Activated CD4-positive, alpha-beta T cell treated with anti-CD3 and anti-CD28 coated beads for 36 hours (primary cell): Measurements from ENCODE around the gene ZBTB43. TPM values are rescaled to one million over a fixed set of nuclear protein-coding genes. Genes with fewer than 3 reads are reported as not detected.
A peak's percentile ranks its signal among the peaks of the same experiment; 100 is the strongest.
"Not testable (repeated sequence)": the region's sequence is repeated elsewhere in the genome, so short reads cannot be mapped to it uniquely, and the experiment has no call there.

ENCODE experiments used
- ATAC-seq: fragments of 200-7000 bp; cut with Tn5 transposase; one replicate; pipeline ENCODE4 v1.10.0; 2021; ENCODE audit warnings: mild to moderate bottlenecking, moderate library complexity
- CTCF ChIA-PET: fragments of 350-600 bp; sonication (Branson Sonifier 250); formaldehyde crosslinking; loops from one replicate; lab custom pipeline; 2021; ENCODE audit warnings: antibody characterized with exemption; lab: Charles Lee
- POLR2A ChIA-PET: fragments of 350-600 bp; sonication (Branson Sonifier 250); formaldehyde crosslinking; loops from one replicate; lab custom pipeline; 2021; ENCODE audit warnings: antibody characterized with exemption, inconsistent platforms; lab: Charles Lee
- DNase-seq: peaks from one replicate; pipeline ENCODE4 v3.0.0-alpha.2; 2020
- H3K27ac Mint-ChIP-seq: one replicate; pipeline ENCODE4 v1.8.0; 2021; ENCODE audit warnings: mixed read lengths
- H3K27me3 Mint-ChIP-seq: one replicate; pipeline ENCODE4 v1.8.0; 2021; ENCODE audit warnings: mixed read lengths
- H3K36me3 Mint-ChIP-seq: one replicate; pipeline ENCODE4 v1.8.0; 2021; ENCODE audit warnings: low read depth, mixed read lengths
- H3K4me1 Mint-ChIP-seq: one replicate; pipeline ENCODE4 v1.8.0; 2021; ENCODE audit warnings: mixed read lengths
- H3K4me3 Mint-ChIP-seq: one replicate; pipeline ENCODE4 v1.8.0; 2021; ENCODE audit warnings: mild to moderate bottlenecking, moderate library complexity, mixed read lengths
- H3K9me3 Mint-ChIP-seq: one replicate; pipeline ENCODE4 v1.8.0; 2021; ENCODE audit warnings: low read depth, mixed read lengths
- intact Hi-C, 2 experiments: fragments of 100-400 bp; cut with DNase I in 1 of 2; cut with micrococcal nuclease in 1 of 2; formaldehyde crosslinking; loops; one replicate each; pipeline versions ENCODE4 v1.14.2 to v1.15.1; 2022 to 2024; cut with DNase I, micrococcal nuclease
- total RNA-seq, 2 experiments: library from RNA; stranded (reverse); gene quantifications; one replicate each; pipeline ENCODE4 v1.2.3, GENCODE V29; 2021

Gene ZBTB43
- total RNA-seq, 2 experiments from 2014 or later, result 19.3 to 23.0 TPM

GRCh38 chr9:126777733-126778132, 27.1 kb upstream of the ZBTB43 start:
- Mint-ChIP-seq H3K36me3 (no peaks in the 10 kb centered on the region), H3K9me3 (no peaks in the 10 kb centered on the region)

GRCh38 chr9:126778141-126778540, 26.7 kb upstream of the ZBTB43 start:
- Mint-ChIP-seq H3K4me1 (no peaks in the 10 kb centered on the region), H3K27me3 (peaks cover 17% of the 10 kb centered on the region), H3K9me3 (no peaks in the 10 kb centered on the region), H3K36me3 (no peaks in the 10 kb centered on the region), H3K4me3 (no peak overlapping the region), H3K27ac (no peak overlapping the region)
- intact Hi-C loops, result no loop called here
- ChIA-PET CTCF (interaction anchor here (0.6 to 12.1 kb wide), 5 partner anchors 14 to 88 kb away, joined by 3 to 288 read pairs (median 4); no protein-coding TSS in a partner anchor), POLR2A (no interaction called here)
- ATAC-seq (no peak), DNase-seq (no peak)

More at GRCh38 chr9:126777733-126778132, 27.1 kb upstream of the ZBTB43 start:
- no peaks in the 10 kb centered on the region for H3K4me1 Mint-ChIP-seq
- no peak overlapping the region for H3K27ac Mint-ChIP-seq
- peak; percentile 34 for ATAC-seq
- intact Hi-C loops, result no loop called here
- ChIA-PET CTCF (interaction anchor here (0.6 to 12.1 kb wide), 4 partner anchors 14 to 88 kb away, joined by 3 to 288 read pairs (median 4); no protein-coding TSS in a partner anchor), POLR2A (no interaction called here)
- H3K4me3 Mint-ChIP-seq, result no peak overlapping the region
- DNase-seq, result peak; percentile 10
- peaks cover 19% of the 10 kb centered on the region for H3K27me3 Mint-ChIP-seq

- H3K4me1 Mint-ChIP-seq, H3K4me3 Mint-ChIP-seq, H3K27ac Mint-ChIP-seq, POLR2A ChIA-PET, H3K36me3 Mint-ChIP-seq, H3K9me3 Mint-ChIP-seq, ATAC-seq, DNase-seq, intact Hi-C loops: not testable (repeated sequence)
- CTCF ChIA-PET, result interaction anchor here (0.7 to 12.1 kb wide), 5 partner anchors 13 to 89 kb away, joined by 3 to 288 read pairs (median 4); no protein-coding TSS in a partner anchor
- peaks cover 16% of the 10 kb centered on the region for H3K27me3 Mint-ChIP-seq
Observed at GRCh38 chr9:126778696-126779095, 26.1 kb upstream of the ZBTB43 start.

- intact Hi-C loops, result loop anchor here (1.0 to 5.0 kb wide), 3 partner anchors 76 to 170 kb away; partner anchors contain the start of gene LMX1B (in 1 of the 2)
- ChIA-PET CTCF (interaction anchor here (0.6 to 12.1 kb wide), 18 partner anchors 9 to 159 kb away, joined by 3 to 288 read pairs (median 4); partner anchors contain the start of gene ZBTB43), POLR2A (no interaction called here)
- no peaks in the 10 kb centered on the region for H3K9me3 Mint-ChIP-seq
- H3K36me3 Mint-ChIP-seq, result no peaks in the 10 kb centered on the region
- ATAC-seq (peak; percentile 94), DNase-seq (peak; percentile 90)
- H3K4me1 Mint-ChIP-seq, result no peaks in the 10 kb centered on the region
- peaks cover 9% of the 10 kb centered on the region for H3K27me3 Mint-ChIP-seq
- no peak overlapping the region for H3K27ac Mint-ChIP-seq
- no peak overlapping the region for H3K4me3 Mint-ChIP-seq
Observed at GRCh38 chr9:126781186-126782052, 23.4 kb upstream of the ZBTB43 start.

DNA sequence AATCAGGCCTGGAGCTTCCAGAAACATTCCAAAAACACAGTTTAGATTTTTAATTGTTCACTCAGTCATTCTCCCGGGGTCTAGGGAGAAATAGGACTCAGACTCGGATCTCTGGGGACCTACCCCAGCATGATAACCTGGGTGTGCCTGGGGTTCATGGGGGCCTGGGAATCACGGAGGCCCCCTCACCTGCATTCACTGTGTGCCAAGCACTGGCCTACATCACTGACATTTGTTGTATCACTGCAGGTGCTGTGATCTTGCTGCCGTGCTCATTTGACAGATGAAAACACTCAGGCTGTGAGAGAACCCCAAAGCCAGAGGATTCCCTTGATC, 22.8 kb upstream of the ZBTB43 start:
- no peaks in the 10 kb centered on the region for H3K4me1 Mint-ChIP-seq
- DNase-seq, result no peak

GRCh38 chr9:126783949-126784348, 20.9 kb upstream of the ZBTB43 start:
- DNase-seq (no peak), ATAC-seq (no peak)
- POLR2A ChIA-PET, result no interaction called here
- CTCF ChIA-PET, result interaction anchor here (0.7 to 12.1 kb wide), 5 partner anchors 11 to 148 kb away, joined by 3 to 288 read pairs (median 5); no protein-coding TSS in a partner anchor
- no peaks in the 10 kb centered on the region for H3K36me3 Mint-ChIP-seq
- intact Hi-C loops, result loop anchor here in 1 of 2 experiments (5.0 kb wide), 1 partner anchor 172 kb away; the partner anchor contains the start of gene LMX1B
- H3K4me1 Mint-ChIP-seq, result no peaks in the 10 kb centered on the region
- peaks cover 24% of the 10 kb centered on the region for H3K27me3 Mint-ChIP-seq
- H3K27ac Mint-ChIP-seq, result no peak overlapping the region
- no peak overlapping the region for H3K4me3 Mint-ChIP-seq
- no peaks in the 10 kb centered on the region for H3K9me3 Mint-ChIP-seq

More for the DNA sequence above, 22.8 kb upstream of the ZBTB43 start:
- Mint-ChIP-seq H3K4me3 (no peak overlapping the region), H3K9me3 (no peaks in the 10 kb centered on the region), H3K27ac (no peak overlapping the region), H3K27me3 (peaks cover 15% of the 10 kb centered on the region), H3K36me3 (no peaks in the 10 kb centered on the region)
- no peak for ATAC-seq
- POLR2A ChIA-PET, result no interaction called here
- intact Hi-C loops, result loop anchor here in 1 of 2 experiments (5.0 kb wide), 1 partner anchor 170 kb away; the partner anchor contains the start of gene LMX1B
- CTCF ChIA-PET, result interaction anchor here (0.6 to 12.1 kb wide), 17 partner anchors 9 to 159 kb away, joined by 3 to 288 read pairs (median 4); partner anchors contain the start of gene ZBTB43

DNA sequence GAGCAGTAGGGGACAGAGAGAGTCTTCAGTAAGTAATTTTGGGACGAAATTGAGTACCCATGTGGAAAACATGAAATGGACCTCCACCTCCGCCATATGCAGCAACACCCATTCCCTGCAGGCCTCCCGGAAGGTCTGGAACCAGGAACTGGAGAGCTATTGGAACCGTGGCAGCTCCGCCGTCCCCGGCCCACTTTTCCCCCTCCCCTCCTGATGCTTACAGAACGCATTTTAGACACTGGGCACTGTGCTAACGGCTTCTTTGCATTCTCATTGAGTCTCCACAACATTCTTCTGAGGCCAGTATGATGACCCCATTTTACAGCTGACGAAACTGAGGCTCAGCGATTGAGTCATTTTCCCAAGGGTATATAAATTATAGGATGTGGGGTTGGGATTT, 20.4 kb upstream of the ZBTB43 start:
- Mint-ChIP-seq H3K27ac (no peak overlapping the region), H3K36me3 (no peaks in the 10 kb centered on the region), H3K9me3 (no peaks in the 10 kb centered on the region), H3K4me3 (no peak overlapping the region), H3K4me1 (no peaks in the 10 kb centered on the region), H3K27me3 (peaks cover 25% of the 10 kb centered on the region)
- no peak for DNase-seq
- POLR2A ChIA-PET, result no interaction called here
- intact Hi-C loops, result loop anchor here in 1 of 2 experiments (5.0 kb wide), 1 partner anchor 172 kb away; the partner anchor contains the start of gene LMX1B
- no peak for ATAC-seq
- CTCF ChIA-PET, result interaction anchor here (1.2 to 12.1 kb wide), 4 partner anchors 11 to 94 kb away, joined by 3 to 288 read pairs (median 6); no protein-coding TSS in a partner anchor

DNA sequence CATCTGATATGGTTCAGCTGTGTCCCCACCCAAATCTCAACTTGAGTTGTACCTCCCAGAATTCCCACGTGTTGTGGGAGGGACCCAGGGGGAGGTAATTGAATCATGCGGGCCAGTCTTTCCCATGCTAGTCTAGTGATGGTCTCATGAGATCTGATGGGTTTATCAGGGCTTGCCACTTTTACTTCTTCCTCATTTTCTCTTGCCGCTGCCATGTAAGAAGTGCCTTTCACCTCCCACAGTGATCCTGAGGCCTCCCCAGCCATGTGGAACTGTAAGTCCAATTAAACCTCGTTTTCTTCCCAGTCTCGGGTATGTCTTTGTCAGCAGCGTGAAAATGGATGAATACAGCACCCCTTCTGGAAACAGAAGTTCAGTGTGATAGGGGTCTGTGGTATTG, 20.0 kb upstream of the ZBTB43 start:
- POLR2A ChIA-PET, H3K4me1 Mint-ChIP-seq, H3K4me3 Mint-ChIP-seq, ATAC-seq, H3K9me3 Mint-ChIP-seq, DNase-seq, H3K27ac Mint-ChIP-seq, H3K36me3 Mint-ChIP-seq: not testable (repeated sequence)
- intact Hi-C loops, result loop anchor here in 1 of 2 experiments (5.0 kb wide), 1 partner anchor 173 kb away; the partner anchor contains the start of gene LMX1B
- CTCF ChIA-PET, result interaction anchor here (0.5 to 12.1 kb wide), 3 partner anchors 78 to 141 kb away, joined by 3 to 288 read pairs (median 8); no protein-coding TSS in a partner anchor
- peaks cover 25% of the 10 kb centered on the region for H3K27me3 Mint-ChIP-seq

DNA sequence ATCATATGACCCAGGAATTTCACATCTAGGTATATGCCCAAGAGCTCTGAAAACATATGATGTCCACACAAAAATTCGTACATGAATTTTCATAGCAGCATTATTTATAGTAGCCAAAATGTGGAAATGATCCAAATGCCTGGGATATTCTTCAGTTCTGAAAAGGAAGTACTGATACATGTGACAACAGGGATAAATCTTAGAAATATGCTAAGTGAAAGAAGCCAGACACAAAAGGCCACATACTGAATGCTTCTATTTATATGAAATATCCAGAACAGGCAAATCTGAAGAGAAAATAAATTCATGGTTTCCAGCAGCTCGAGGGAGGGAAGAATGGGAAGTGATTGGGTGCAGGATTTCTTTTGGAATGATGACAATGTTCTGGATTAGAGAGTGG, 16.8 kb upstream of the ZBTB43 start:
- DNase-seq (no peak), ATAC-seq (no peak)
- CTCF ChIA-PET, result interaction anchor here (1.1 to 3.5 kb wide), 3 partner anchors 78 to 97 kb away, joined by 4 to 19 read pairs (median 6); no protein-coding TSS in a partner anchor
- no peak overlapping the region for H3K4me3 Mint-ChIP-seq
- no peaks in the 10 kb centered on the region for H3K4me1 Mint-ChIP-seq
- H3K36me3 Mint-ChIP-seq, result no peaks in the 10 kb centered on the region
- no peaks in the 10 kb centered on the region for H3K9me3 Mint-ChIP-seq
- POLR2A ChIA-PET, result interaction anchor here (0.9 kb wide), 1 partner anchor 17 kb away, joined by 4 read pairs; the partner anchor contains the start of gene ZBTB43
- H3K27me3 Mint-ChIP-seq, result peaks cover 34% of the 10 kb centered on the region
- no peak overlapping the region for H3K27ac Mint-ChIP-seq
- intact Hi-C loops, result no loop called here

DNA sequence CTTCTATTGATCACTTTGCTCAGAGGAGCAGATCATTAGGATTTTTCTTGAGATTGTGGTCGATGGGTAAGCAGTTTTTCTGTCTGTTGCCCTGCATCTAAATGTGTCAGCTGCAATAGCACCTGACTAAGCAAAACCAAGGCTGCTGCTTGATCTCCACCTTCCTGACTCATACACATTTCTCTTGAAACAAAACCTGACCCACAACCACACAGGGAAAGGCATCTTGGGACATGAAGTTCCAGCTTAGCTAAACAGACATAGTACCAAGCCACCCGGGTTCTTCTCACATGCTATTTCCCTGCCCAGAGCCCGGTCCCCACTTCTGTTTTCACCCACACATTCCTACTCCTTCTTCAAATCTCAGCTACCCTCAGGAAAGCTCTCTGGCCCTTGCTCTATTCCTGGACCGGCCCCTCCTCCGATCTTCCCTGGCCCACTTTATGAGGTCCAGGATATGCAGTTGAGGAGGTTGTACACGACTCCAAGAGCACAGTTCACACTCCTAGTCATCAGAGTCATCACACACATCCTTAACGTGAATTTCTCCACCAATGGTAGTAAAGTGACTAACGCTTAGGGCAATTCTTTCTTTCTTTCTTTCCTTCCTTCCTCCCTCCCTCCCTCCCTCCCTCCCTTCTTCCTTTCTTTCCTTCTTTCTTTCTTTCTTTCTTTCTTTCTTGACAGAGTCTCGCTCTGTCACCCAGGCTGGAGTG, 16.0 kb upstream of the ZBTB43 start:
- ATAC-seq (peak; percentile 91), DNase-seq (peak; percentile 36)
- ChIA-PET POLR2A (interaction anchor here (0.9 kb wide), 1 partner anchor 17 kb away, joined by 4 read pairs; the partner anchor contains the start of gene ZBTB43), CTCF (interaction anchor here (0.6 to 3.5 kb wide), 5 partner anchors 79 to 1035 kb away, joined by 3 to 19 read pairs (median 4); no protein-coding TSS in a partner anchor)
- intact Hi-C loops, result no loop called here
- Mint-ChIP-seq H3K27me3 (peaks cover 34% of the 10 kb centered on the region), H3K27ac (no peak overlapping the region), H3K9me3 (no peaks in the 10 kb centered on the region), H3K36me3 (no peaks in the 10 kb centered on the region), H3K4me3 (no peak overlapping the region), H3K4me1 (no peaks in the 10 kb centered on the region)
